Aorta (tissue), 5 donors: ENCODE results near the gene AUTS2. TPM values are rescaled to one million over a fixed set of nuclear protein-coding genes. Genes with fewer than 3 reads are reported as not detected.

ENCODE experiments used
- ATAC-seq: fragments of 200-7000 bp; cut with Tn5 transposase; one replicate; pipeline ENCODE4 v1.9.1; 2022; ENCODE audit warnings: moderate library complexity; ENCODE audit not compliant: low FRiP score
- DNase-seq, 2 donors: peaks; one replicate each; pipeline ENCODE4 v3.0.0-alpha.2; 2020
- H3K27ac ChIP-seq, 2 donors: one replicate each; pipeline ENCODE4 v1.5.1; 2013; ENCODE audit warnings: low read length in 2 of 2, mild to moderate bottlenecking in 2 of 2, moderate library complexity in 2 of 2, control low read depth in 1 of 2, inconsistent platforms in 1 of 2, low read depth in 1 of 2
- H3K27me3 ChIP-seq, 2 donors: one replicate each; pipeline ENCODE4 v1.6.1; 2013; ENCODE audit warnings: control low read depth in 1 of 2, low read length in 1 of 2, mild to moderate bottlenecking in 1 of 2, moderate library complexity in 1 of 2; ENCODE audit not compliant: insufficient read depth in 2 of 2, control insufficient read depth in 1 of 2
- H3K36me3 ChIP-seq, 2 donors: one replicate each; pipeline ENCODE4 v1.6.1; 2013; ENCODE audit warnings: control low read depth in 1 of 2, low read length in 1 of 2, mild to moderate bottlenecking in 1 of 2; ENCODE audit not compliant: insufficient read depth in 2 of 2, control insufficient read depth in 1 of 2
- H3K4me1 ChIP-seq, 2 donors: one replicate each; pipeline ENCODE4 v1.6.1; 2013; ENCODE audit warnings: low read length in 2 of 2, control low read depth in 1 of 2, mild to moderate bottlenecking in 1 of 2, moderate library complexity in 1 of 2; ENCODE audit not compliant: insufficient read depth in 2 of 2, control insufficient read depth in 1 of 2
- H3K4me3 ChIP-seq, 2 donors: one replicate each; pipeline ENCODE4 v1.5.1; 2013; ENCODE audit warnings: low read length in 2 of 2, control low read depth in 1 of 2, mild to moderate bottlenecking in 1 of 2
- H3K9me3 ChIP-seq: one replicate; pipeline ENCODE4 v1.6.1; 2013; ENCODE audit warnings: mild to moderate bottlenecking, low read length; ENCODE audit not compliant: control insufficient read depth
- WGBS, 2 donors: extraction: QIAGEN DNeasy Blood & Tissue Kit; methylation state at CpG; one replicate each; pipeline ENCODE4 v1.1.7; 2013; 5-methylcytosine and 5-hydroxymethylcytosine counted together
- intact Hi-C, 2 donors: fragments of 100-400 bp; cut with DNase I; formaldehyde crosslinking; loops; one replicate each; pipeline versions ENCODE4 v1.14.2 to v1.15.0; 2022
- polyA plus RNA-seq, 2 donors: library from polyadenylated mRNA; stranded (reverse); fragments of 200-250 nt; gene quantifications; one replicate each; pipeline ENCODE4 v1.2.3, GENCODE V29; 2013
- total RNA-seq, 2 donors: library from RNA; stranded (reverse); fragmentation: NEBNext Ultra II Directional; extraction: Animal tissue kit (Norgen Biotek cat#: 25700); gene quantifications; one replicate each; pipeline ENCODE4 v1.2.1, GENCODE V29; 2021
- donor health status: healthy with polysubstance abuse.
- donor health status: Bipolar disorder and iron deficiency.
- donor health status: DM: no; HTN: no; CAD: no.
- donor health status: DM: no; HTN: no; CAD: no.
- donor health status: DM: yes; HTN: yes; CAD: no.

Gene AUTS2
- total and polyA plus RNA-seq, 4 donors, result 3.9 to 102 (median 57.0) TPM

DNA sequence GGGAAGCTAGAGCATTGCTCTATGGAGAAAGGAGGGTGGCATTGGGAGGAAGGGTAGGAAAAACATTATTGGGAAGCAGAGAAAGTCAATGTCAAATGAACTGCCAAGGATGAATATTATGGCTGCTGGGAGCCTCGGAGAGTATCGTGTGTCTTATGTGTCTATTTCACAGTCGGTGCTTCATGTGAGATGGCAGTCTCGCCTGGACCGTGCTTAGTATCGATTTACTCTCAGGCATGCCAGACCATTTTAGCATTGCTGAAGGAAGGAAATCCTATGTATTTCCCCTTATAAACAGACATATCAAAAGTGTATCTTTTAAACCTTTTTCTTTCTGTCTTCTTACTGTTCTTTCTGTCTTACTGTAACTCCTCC is 612.6 kb downstream of the AUTS2 start:
- H3K4me3 ChIP-seq, result no peak overlapping the region

DNA sequence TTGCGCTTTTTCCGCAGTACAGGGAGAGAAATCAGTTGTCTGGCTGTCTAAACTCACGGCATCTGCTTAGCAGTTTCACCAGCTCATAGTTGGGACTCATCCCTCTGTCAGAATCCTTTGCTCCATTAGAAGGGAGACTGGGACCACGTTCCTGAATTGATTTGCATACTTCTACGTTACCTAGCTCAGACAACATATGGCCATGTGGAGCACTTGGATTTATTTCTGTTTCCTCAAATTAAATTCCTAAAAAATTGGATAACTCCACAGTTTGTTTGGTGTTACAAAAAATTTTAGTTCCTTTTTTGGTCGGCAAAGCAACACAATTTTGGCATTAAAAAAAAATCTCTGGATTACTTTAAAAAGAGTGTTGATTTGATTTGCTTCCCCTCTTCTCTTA is 614.0 kb downstream of the AUTS2 start:
- Histone ChIP-seq H3K27me3 (no peaks in the 10 kb centered on the region), H3K27ac (no peak overlapping the region), H3K4me3 (no peak overlapping the region), H3K4me1 (peaks cover 0 to 2% of the 10 kb centered on the region in 2 donors), H3K36me3 (no peaks in the 10 kb centered on the region), H3K9me3 (no peaks in the 10 kb centered on the region)
- intact Hi-C loops, result no loop called here
- 90% methylated on average over 6 of the region's 6 CpGs for WGBS, 2 donors
- DNase-seq (no peak), ATAC-seq (no peak)

More for the DNA sequence above, 612.6 kb downstream of the AUTS2 start:
- DNase-seq (no peak), ATAC-seq (no peak)
- no peaks in the 10 kb centered on the region for H3K9me3 ChIP-seq
- intact Hi-C loops, result no loop called here
- H3K4me1 ChIP-seq, result peaks cover 0 to 2% of the 10 kb centered on the region in 2 donors
- no peaks in the 10 kb centered on the region for H3K36me3 ChIP-seq
- H3K27ac ChIP-seq, result no peak overlapping the region
- H3K27me3 ChIP-seq, result no peaks in the 10 kb centered on the region
- WGBS, 2 donors, result 87 to 92% methylated on average over 6 of the region's 6 CpGs

DNA sequence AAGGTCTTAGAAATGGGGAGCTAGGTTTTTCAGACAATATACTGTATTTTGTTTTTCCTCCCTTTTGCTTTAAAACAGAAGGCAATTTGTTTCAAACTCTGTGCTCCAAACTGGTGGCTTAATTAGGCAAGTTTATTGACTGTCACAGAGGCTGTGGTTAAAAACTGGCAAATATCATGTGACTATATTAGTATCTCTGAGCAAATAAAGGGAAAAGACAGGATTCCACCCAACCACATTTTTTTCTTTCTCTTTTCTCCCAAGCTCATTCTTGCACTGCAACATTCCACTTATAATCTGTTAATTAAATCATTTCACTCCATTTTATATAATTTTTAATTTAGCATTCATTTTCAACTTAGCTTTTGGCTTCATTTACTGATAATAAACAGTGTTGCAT is 615.8 kb downstream of the AUTS2 start:
- no peaks in the 10 kb centered on the region for H3K9me3 ChIP-seq
- DNase-seq (no peak), ATAC-seq (no peak)
- no peak overlapping the region for H3K27ac ChIP-seq
- peaks cover 0 to 2% of the 10 kb centered on the region in 2 donors for H3K4me1 ChIP-seq
- no peaks in the 10 kb centered on the region for H3K36me3 ChIP-seq
- intact Hi-C loops, result no loop called here
- H3K27me3 ChIP-seq, result no peaks in the 10 kb centered on the region
- no peak overlapping the region for H3K4me3 ChIP-seq

DNA sequence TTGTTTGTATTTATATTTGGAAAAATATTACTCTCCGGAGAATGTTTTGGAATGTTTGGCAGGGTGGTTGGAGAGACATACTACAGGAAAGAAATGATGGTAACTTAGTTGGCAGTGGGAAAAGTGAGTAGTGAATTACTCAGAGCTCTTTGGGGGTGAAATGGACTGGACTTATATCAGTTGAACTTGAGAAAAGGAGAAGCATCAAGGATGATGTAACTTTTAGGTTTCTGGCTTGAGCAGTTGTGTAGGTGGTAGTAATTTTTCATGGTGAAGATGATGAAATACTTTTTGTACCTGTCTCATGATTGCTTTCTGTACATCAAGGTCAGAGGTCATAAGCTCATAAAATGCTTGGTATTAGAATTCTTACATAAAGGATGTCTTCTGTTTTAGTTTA is 617.2 kb downstream of the AUTS2 start:
- WGBS, 2 donors, result 5 to 8% methylated on average over 1 of the region's 1 CpG
- DNase-seq (no peak), ATAC-seq (peak; percentile 33)
- no peak overlapping the region for H3K27ac ChIP-seq
- no peak overlapping the region for H3K4me3 ChIP-seq
- intact Hi-C loops, result no loop called here
- no peaks in the 10 kb centered on the region for H3K4me1 ChIP-seq
- H3K36me3 ChIP-seq, result no peaks in the 10 kb centered on the region
- no peaks in the 10 kb centered on the region for H3K27me3 ChIP-seq
- no peaks in the 10 kb centered on the region for H3K9me3 ChIP-seq

DNA sequence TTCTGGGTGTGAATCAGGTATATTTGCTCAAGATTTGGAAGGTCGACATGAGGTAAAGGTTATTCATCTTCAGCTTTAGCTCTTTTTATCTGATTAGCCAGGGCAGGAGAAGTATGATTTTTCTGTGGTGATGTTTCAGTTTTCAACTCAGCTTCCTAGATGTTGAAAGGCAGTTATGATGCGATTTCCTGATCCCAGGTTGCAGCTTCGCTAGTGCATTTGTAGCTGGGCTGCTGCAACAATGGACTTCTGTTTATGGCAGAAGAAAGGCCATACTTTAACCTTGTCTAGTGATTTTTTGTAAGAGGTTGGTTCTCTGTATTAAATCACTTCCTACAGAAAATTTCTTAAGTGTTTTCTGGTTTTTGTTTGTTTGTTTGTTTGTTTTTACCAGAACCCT is 619.3 kb downstream of the AUTS2 start:
- Histone ChIP-seq H3K4me1 (no peaks in the 10 kb centered on the region), H3K36me3 (no peaks in the 10 kb centered on the region), H3K27me3 (no peaks in the 10 kb centered on the region), H3K9me3 (no peaks in the 10 kb centered on the region), H3K27ac (no peak overlapping the region), H3K4me3 (no peak overlapping the region)
- no peak for ATAC-seq
- 92 to 94% methylated on average over 3 of the region's 3 CpGs for WGBS, 2 donors
- intact Hi-C loops, result no loop called here
- no peak for DNase-seq

DNA sequence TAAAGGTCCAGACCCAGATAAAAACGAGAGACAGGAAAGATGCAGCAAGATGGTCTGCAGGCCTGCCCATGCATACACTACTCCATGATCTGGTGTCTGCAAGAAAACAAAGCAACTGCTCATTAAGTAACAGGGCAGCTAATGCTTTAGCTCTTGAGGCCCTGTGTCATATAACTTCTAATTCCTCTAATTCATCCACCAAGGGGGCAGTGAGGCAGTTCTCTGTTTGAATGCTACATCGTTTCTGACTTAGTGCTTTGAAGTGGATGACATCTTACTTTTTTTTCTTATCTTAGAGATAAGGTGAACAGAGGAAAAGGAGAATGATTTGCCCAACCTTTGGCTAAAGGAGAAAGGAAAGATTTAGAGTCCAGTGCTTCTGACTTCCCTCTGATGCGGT is 619.7 kb downstream of the AUTS2 start:
- Histone ChIP-seq H3K4me3 (no peak overlapping the region), H3K9me3 (no peaks in the 10 kb centered on the region), H3K4me1 (no peaks in the 10 kb centered on the region), H3K36me3 (no peaks in the 10 kb centered on the region), H3K27me3 (no peaks in the 10 kb centered on the region), H3K27ac (no peak overlapping the region)
- 87% methylated on average over 3 of the region's 3 CpGs for WGBS, 2 donors
- DNase-seq (no peak), ATAC-seq (no peak)
- intact Hi-C loops, result no loop called here

DNA sequence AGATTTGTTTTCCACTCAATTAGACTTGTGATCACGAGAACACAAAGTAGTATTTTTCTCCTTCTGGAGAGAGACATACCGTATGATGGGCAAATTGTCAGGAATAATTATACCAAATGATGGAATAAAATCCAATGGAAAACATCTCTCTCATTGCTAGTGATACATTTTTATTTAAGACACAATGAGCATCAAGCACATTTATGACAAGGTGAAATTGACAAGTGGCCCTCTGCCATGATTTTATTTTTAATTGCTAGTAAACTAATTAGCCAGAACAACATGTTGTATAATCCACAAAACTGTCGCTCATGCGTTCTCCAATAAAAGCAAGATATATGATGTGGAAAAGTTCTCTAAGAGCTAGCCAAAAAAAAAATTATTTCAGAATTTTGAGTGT is 620.8 kb downstream of the AUTS2 start:
- no peaks in the 10 kb centered on the region for H3K9me3 ChIP-seq
- no peaks in the 10 kb centered on the region for H3K27me3 ChIP-seq
- intact Hi-C loops, result no loop called here
- H3K4me1 ChIP-seq, result no peaks in the 10 kb centered on the region
- ATAC-seq, result no peak
- H3K27ac ChIP-seq, result no peak overlapping the region
- DNase-seq, result no peak
- no peaks in the 10 kb centered on the region for H3K36me3 ChIP-seq
- WGBS, 2 donors, result 98 to 99% methylated on average over 4 of the region's 4 CpGs
- no peak overlapping the region for H3K4me3 ChIP-seq

DNA sequence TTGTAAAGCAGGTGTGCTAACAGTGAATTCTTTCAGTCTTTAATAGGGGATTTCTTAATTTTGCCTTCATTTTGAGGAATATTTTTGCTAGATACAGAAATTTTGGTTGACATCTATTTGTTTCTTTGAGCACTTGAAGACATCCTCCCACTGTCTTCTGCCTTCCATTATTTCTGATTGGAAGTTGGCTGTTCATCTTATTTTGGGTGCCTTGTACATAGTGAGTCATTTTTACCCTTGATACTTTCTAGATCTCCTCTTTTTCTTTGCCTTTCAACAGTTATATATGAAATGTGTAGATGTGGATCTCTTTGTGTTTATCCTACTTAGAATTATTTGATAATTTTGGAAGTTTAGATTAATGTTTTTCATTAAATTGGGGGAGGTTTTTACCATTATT is 631.0 kb downstream of the AUTS2 start:
- DNase-seq, result no peak
- no peak for ATAC-seq
- H3K27me3 ChIP-seq, result no peaks in the 10 kb centered on the region
- H3K4me3 ChIP-seq, result no peak overlapping the region
- intact Hi-C loops, result no loop called here
- H3K4me1 ChIP-seq, result no peaks in the 10 kb centered on the region
- H3K27ac ChIP-seq, result no peak overlapping the region
- no peaks in the 10 kb centered on the region for H3K36me3 ChIP-seq
- H3K9me3 ChIP-seq, result peaks cover 1% of the 10 kb centered on the region

DNA sequence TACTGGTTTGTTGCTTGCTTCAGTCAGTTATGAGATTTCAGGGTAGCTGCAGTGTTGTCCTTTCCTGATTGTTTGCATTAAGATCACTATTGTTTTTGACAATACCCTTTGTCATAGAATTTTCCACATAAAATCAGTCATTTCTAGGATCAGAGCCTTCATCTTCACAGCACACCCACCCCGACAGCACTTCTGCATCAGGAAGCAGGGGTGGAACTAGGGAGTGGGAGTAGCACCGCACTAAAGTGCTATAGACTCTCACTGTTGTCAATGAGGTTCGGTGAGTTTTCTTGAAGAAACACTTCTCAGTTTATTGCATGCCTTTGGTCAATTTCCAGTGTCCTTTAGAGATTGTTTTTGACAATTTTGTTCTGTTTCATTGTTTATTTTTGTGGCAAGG is 632.5 kb downstream of the AUTS2 start:
- H3K27me3 ChIP-seq, result no peaks in the 10 kb centered on the region
- H3K4me3 ChIP-seq, result no peak overlapping the region
- no peak for DNase-seq

More for the DNA sequence above, 632.5 kb downstream of the AUTS2 start:
- Histone ChIP-seq H3K9me3 (peaks cover 1% of the 10 kb centered on the region), H3K27ac (no peak overlapping the region), H3K36me3 (no peaks in the 10 kb centered on the region), H3K4me1 (no peaks in the 10 kb centered on the region)
- 96% methylated on average over 3 of the region's 3 CpGs for WGBS, 2 donors
- intact Hi-C loops, result no loop called here
- ATAC-seq, result no peak
